Testis (tissue), 3 donors: Measurements from ENCODE around the gene NUPR1. TPM values are rescaled to one million over a fixed set of nuclear protein-coding genes. Genes with fewer than 3 reads are reported as not detected.

Experiments
- DNase-seq: peaks from one replicate; pipeline ENCODE4 v3.0.0-alpha.2; 2019
- H3K27ac ChIP-seq, 2 donors: fragments of 200-600 bp; sonication (generic); one replicate each; pipeline ENCODE4 v1.5.1; 2019
- H3K27me3 ChIP-seq: fragments of 200-600 bp; sonication (generic); one replicate; pipeline ENCODE4 v1.5.1; 2019
- H3K36me3 ChIP-seq: fragments of 200-600 bp; sonication (generic); one replicate; pipeline ENCODE4 v1.5.1; 2017; ENCODE audit warnings: low read depth; ENCODE audit errors: missing control alignments
- H3K4me1 ChIP-seq: fragments of 200-600 bp; sonication (generic); one replicate; pipeline ENCODE4 v1.5.1; 2019
- H3K4me3 ChIP-seq, 2 donors: fragments of 200-600 bp; sonication (generic); one replicate each; pipeline ENCODE4 v1.5.1; 2017 to 2019
- H3K9me3 ChIP-seq: fragments of 200-600 bp; sonication (generic); one replicate; pipeline ENCODE4 v1.5.1; 2017
- CTCF ChIP-seq, 3 experiments: fragments of 450-650 bp in 2 of 3; fragments of 200-600 bp in 1 of 3; sonication (generic) in 1 of 3; IDR thresholded peaks; one replicate each; pipeline ENCODE4 v1.5.1; 2016 to 2019; ENCODE audit warnings: antibody characterized with exemption in 3 of 3, mild to moderate bottlenecking in 2 of 3, moderate library complexity in 1 of 3
- POLR2A ChIP-seq: fragments of 450-650 bp; IDR thresholded peaks from one replicate; pipeline ENCODE4 v1.6.1; 2017; ENCODE audit warnings: antibody characterized with exemption, mild to moderate bottlenecking, moderate library complexity
- WGBS, 2 donors: methylation state at CpG; one replicate each; pipeline ENCODE4 v1.1.5; 2018; 5-methylcytosine and 5-hydroxymethylcytosine counted together
- intact Hi-C: fragments of 100-400 bp; cut with DNase I; formaldehyde crosslinking; loops from one replicate; pipeline ENCODE4 v1.15.1; 2023; ENCODE audit warnings: low total_unique reads
- polyA plus RNA-seq: library from polyadenylated mRNA; stranded (reverse); fragments of 350-450 nt; fragmentation: Illumina TruSeq; extraction: RNeasy Lipid Tissue Mini Kit (QIAGEN cat#74804); gene quantifications from one replicate; pipeline ENCODE4 v1.2.3, GENCODE V29; 2014; ENCODE audit warnings: low read depth, low replicate concordance; ENCODE audit not compliant: insufficient read depth
- total RNA-seq, 2 donors: library from RNA; depleted of rRNA; stranded (reverse); fragments of >200 nt; gene quantifications; one replicate each; pipeline ENCODE4 v1.2.3, GENCODE V29; 2016

NUPR1 gene
- total and polyA plus RNA-seq, 3 donors from 2014 or later, result 38.0 to 159 (median 46.6) TPM

- Histone ChIP-seq H3K4me1 (peaks cover 16% of the 10 kb centered on the region), H3K27me3 (no peaks in the 10 kb centered on the region), H3K9me3 (no peaks in the 10 kb centered on the region), H3K27ac (peak overlapping the region; percentile 26 to 74), H3K36me3 (no peaks in the 10 kb centered on the region), H3K4me3 (no peak overlapping the region)
- intact Hi-C loops, result no loop called here
- DNase-seq, result peak; percentile 72
- TF ChIP-seq CTCF (IDR thresholded peaks at IDR 0.05), result no peak
- no peak for TF ChIP-seq POLR2A
- 51 to 77% methylated on average over 7 of the region's 7 CpGs for WGBS, 2 donors
Measured at GRCh38 chr16:28543072-28543471, 4.3 kb upstream of the NUPR1 start.

- TF ChIP-seq CTCF (IDR thresholded peaks at IDR 0.05) (no peak), POLR2A (no peak)
- Histone ChIP-seq H3K4me1 (peaks cover 16% of the 10 kb centered on the region), H3K4me3 (no peak overlapping the region), H3K9me3 (no peaks in the 10 kb centered on the region), H3K27me3 (no peaks in the 10 kb centered on the region), H3K36me3 (no peaks in the 10 kb centered on the region), H3K27ac (peak overlapping the region; percentile 26 to 74)
- WGBS, 2 donors, result 61 to 71% methylated on average over 7 of the region's 7 CpGs
- intact Hi-C loops, result no loop called here
- DNase-seq, result no peak
Measured at GRCh38 chr16:28542646-28543045, 3.9 kb upstream of the NUPR1 start.

GRCh38 chr16:28540346-28540745, 1.6 kb upstream of the NUPR1 start:
- 59 to 65% methylated on average over 3 of the region's 3 CpGs for WGBS, 2 donors
- H3K4me1 ChIP-seq, result peaks cover 25% of the 10 kb centered on the region
- H3K4me3 ChIP-seq, result no peak overlapping the region
- H3K27ac ChIP-seq, result peak overlapping the region; percentile 95 to 97
- no peaks in the 10 kb centered on the region for H3K36me3 ChIP-seq
- no peak for DNase-seq
- intact Hi-C loops, result no loop called here
- H3K9me3 ChIP-seq, result no peaks in the 10 kb centered on the region
- no peaks in the 10 kb centered on the region for H3K27me3 ChIP-seq
- TF ChIP-seq POLR2A (no peak), CTCF (IDR thresholded peaks at IDR 0.05) (no peak)

- H3K9me3 ChIP-seq, result no peaks in the 10 kb centered on the region
- H3K4me3 ChIP-seq, result peak overlapping the region; percentile 60 to 66
- H3K27me3 ChIP-seq, result no peaks in the 10 kb centered on the region
- intact Hi-C loops, result no loop called here
- 68 to 78% methylated on average over 13 of the region's 13 CpGs for WGBS, 2 donors
- DNase-seq, result peak; percentile 19
- peak overlapping the region; percentile 95 to 97 for H3K27ac ChIP-seq
- peaks cover 32% of the 10 kb centered on the region for H3K4me1 ChIP-seq
- TF ChIP-seq POLR2A (no peak), CTCF (IDR thresholded peaks at IDR 0.05) (no peak)
- H3K36me3 ChIP-seq, result no peaks in the 10 kb centered on the region
Measured at GRCh38 chr16:28537964-28538732, 626 bp downstream of the NUPR1 start.

GRCh38 chr16:28537076-28537475, 1.7 kb downstream of the NUPR1 start:
- 48 to 54% methylated on average over 6 of the region's 6 CpGs for WGBS, 2 donors
- no peaks in the 10 kb centered on the region for H3K36me3 ChIP-seq
- peaks cover 30% of the 10 kb centered on the region for H3K4me1 ChIP-seq
- H3K27ac ChIP-seq, result peak overlapping the region; percentile 95 to 97
- no peak for DNase-seq
- intact Hi-C loops, result no loop called here
- peak overlapping the region; percentile 60 to 66 for H3K4me3 ChIP-seq
- H3K27me3 ChIP-seq, result no peaks in the 10 kb centered on the region
- H3K9me3 ChIP-seq, result no peaks in the 10 kb centered on the region
- no peak for TF ChIP-seq POLR2A
- TF ChIP-seq CTCF (IDR thresholded peaks at IDR 0.05), result no peak
